Muscle layer of colon (tissue), 2 donors: Measurements from ENCODE around the gene SCFD2.

Source experiments
- H3K27ac ChIP-seq: one replicate; pipeline ENCODE4 v1.7.0; 2013; ENCODE audit warnings: low read depth, mild to moderate bottlenecking, low read length, moderate library complexity
- H3K27me3 ChIP-seq, 2 donors: one replicate each; pipeline ENCODE4 v1.7.0; 2013; ENCODE audit warnings: low read length in 2 of 2, mild to moderate bottlenecking in 2 of 2; ENCODE audit not compliant: insufficient read depth in 2 of 2, control insufficient read depth in 1 of 2
- H3K36me3 ChIP-seq: one replicate; pipeline ENCODE4 v1.7.0; 2013; ENCODE audit warnings: mild to moderate bottlenecking, low read length; ENCODE audit not compliant: insufficient read depth
- H3K4me1 ChIP-seq: one replicate; pipeline ENCODE4 v1.7.0; 2013; ENCODE audit warnings: mild to moderate bottlenecking, low read length; ENCODE audit not compliant: insufficient read depth
- H3K4me3 ChIP-seq, 2 donors: one replicate each; pipeline ENCODE4 v1.7.0; 2013; ENCODE audit warnings: low read length in 2 of 2, low read depth in 1 of 2, mild to moderate bottlenecking in 1 of 2, moderate library complexity in 1 of 2
- H3K9ac ChIP-seq: one replicate; pipeline ENCODE4 v1.7.0; 2013; ENCODE audit warnings: low read length
- H3K9me3 ChIP-seq: one replicate; pipeline ENCODE4 v1.7.0; 2013; ENCODE audit warnings: mild to moderate bottlenecking, low read length
- donor health status: abdominal sarcoma.
- donor health status: Adenocarcinoma of cecum.

The SCFD2 gene

DNA sequence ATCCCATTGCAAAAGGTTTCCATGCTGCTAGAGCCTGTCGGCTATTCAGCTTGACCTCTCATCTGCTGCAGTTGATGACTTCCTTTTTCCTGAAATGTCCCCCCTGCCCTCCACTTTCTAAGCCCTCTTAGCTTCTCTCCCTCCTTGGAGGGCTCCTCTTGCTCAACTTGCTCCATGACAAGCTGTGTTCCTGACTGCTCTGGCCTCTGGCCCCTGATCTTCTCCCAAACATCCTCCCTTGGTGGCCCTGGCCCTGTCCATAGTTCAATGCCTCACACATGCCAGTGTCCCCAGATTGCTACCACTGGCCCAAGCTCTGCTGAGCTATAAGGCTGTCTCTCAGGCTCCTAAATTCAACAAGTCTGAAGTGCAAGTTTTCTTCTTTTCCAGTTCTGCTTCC lies 474.1 kb downstream of the SCFD2 start:
- no peaks in the 10 kb centered on the region for H3K36me3 ChIP-seq
- no peaks in the 10 kb centered on the region for H3K27me3 ChIP-seq
- no peak overlapping the region for H3K9ac ChIP-seq
- H3K27ac ChIP-seq, result no peak overlapping the region
- no peaks in the 10 kb centered on the region for H3K9me3 ChIP-seq
- H3K4me3 ChIP-seq, result no peak overlapping the region
- H3K4me1 ChIP-seq, result no peaks in the 10 kb centered on the region

- Histone ChIP-seq H3K27ac (no peak overlapping the region), H3K4me1 (no peaks in the 10 kb centered on the region), H3K27me3 (no peaks in the 10 kb centered on the region), H3K36me3 (no peaks in the 10 kb centered on the region), H3K4me3 (no peak overlapping the region), H3K9me3 (no peaks in the 10 kb centered on the region), H3K9ac (no peak overlapping the region)
Measured at GRCh38 chr4:52890521-52890791, 475.4 kb downstream of the SCFD2 start.

DNA sequence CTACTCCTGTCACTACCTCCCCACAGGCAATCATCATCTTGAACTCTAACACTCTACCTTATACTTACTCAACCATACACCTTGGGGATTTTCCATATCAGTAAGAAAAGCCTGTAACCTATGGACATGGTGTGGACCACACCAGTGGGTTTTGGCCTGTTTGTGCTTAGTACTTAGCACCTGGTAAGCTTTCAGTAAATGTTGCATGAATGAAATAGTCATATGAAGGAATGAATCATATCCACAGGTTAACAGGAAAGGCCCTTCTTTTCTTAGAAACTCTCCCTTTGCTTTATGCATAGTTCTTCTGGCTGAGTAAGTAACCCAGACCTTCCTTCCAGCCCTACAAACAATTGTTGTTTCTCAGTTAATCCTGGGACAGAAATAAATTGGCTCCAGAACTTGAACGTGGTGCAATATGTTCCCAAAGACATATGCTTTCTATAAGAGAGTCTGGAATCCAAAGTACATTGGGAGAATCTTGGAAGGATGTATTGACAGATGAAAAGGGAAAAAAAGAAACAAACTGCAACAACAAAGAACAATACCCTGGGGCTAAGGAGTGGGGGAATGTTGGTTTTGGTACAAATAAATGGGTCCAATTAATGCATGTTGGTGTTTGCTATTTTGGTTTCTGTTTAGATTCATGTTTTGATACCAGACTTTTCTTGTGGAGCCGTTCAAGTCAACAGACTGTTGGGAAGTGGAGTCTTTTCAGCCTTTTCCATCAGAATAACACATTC lies 475.9 kb downstream of the SCFD2 start:
- no peaks in the 10 kb centered on the region for H3K36me3 ChIP-seq
- H3K4me1 ChIP-seq, result no peaks in the 10 kb centered on the region
- no peaks in the 10 kb centered on the region for H3K9me3 ChIP-seq
- H3K27me3 ChIP-seq, result no peaks in the 10 kb centered on the region
- H3K27ac ChIP-seq, result no peak overlapping the region
- no peak overlapping the region for H3K9ac ChIP-seq
- no peak overlapping the region for H3K4me3 ChIP-seq

DNA sequence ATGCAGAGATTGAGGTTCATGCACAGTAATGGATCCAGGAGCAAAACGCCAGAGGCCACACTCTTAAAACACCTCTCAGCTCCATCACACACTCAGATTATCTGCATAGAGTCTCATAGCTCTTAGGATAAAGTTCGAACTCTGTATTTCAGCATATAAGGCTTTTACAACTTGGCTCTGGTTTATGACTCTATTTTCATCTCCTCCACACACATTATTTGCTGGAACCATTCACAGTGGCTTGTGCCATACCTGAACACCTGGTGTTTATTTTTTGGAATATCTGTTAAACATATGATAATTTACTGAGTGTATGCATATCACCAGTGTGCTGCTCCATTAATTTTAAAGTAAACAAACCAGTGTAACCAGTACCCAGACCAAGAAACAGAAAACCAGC lies 476.5 kb downstream of the SCFD2 start:
- H3K9me3 ChIP-seq, result no peaks in the 10 kb centered on the region
- H3K27ac ChIP-seq, result no peak overlapping the region
- H3K4me3 ChIP-seq, result no peak overlapping the region
- no peaks in the 10 kb centered on the region for H3K27me3 ChIP-seq
- H3K36me3 ChIP-seq, result no peaks in the 10 kb centered on the region
- no peaks in the 10 kb centered on the region for H3K4me1 ChIP-seq
- H3K9ac ChIP-seq, result no peak overlapping the region

DNA sequence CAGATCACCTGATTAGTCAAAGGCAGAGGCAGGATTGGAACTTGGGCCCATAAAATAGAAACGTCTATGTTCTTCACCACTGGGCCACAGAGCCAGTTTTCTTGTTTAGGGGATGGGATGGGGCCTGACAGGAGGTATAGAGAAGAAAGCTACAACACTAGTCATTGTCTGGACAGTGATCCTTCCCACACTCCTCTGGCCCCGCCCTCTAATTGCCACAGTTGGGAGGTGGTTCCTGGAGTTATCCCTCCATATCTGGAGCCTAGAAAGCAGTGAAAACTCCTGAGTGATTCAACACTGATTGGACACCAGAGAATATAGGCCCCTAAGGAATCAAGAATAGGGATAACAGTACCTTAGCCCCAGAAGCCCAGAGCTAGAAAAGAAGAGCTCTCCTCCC lies 480.9 kb downstream of the SCFD2 start:
- Histone ChIP-seq H3K9ac (no peak overlapping the region), H3K27me3 (no peaks in the 10 kb centered on the region), H3K36me3 (no peaks in the 10 kb centered on the region), H3K27ac (no peak overlapping the region), H3K4me1 (no peaks in the 10 kb centered on the region), H3K9me3 (no peaks in the 10 kb centered on the region), H3K4me3 (no peak overlapping the region)

GRCh38 chr4:52883707-52884669 lies 481.9 kb downstream of the SCFD2 start:
- Histone ChIP-seq H3K4me3 (no peak overlapping the region), H3K9ac (no peak overlapping the region), H3K4me1 (no peaks in the 10 kb centered on the region)

GRCh38 chr4:52883183-52883621 lies 482.7 kb downstream of the SCFD2 start:
- H3K27ac ChIP-seq, result no peak overlapping the region
- H3K4me1 ChIP-seq, result no peaks in the 10 kb centered on the region
- H3K4me3 ChIP-seq, result no peak overlapping the region
- H3K9ac ChIP-seq, result no peak overlapping the region
- H3K27me3 ChIP-seq, result no peaks in the 10 kb centered on the region
- no peaks in the 10 kb centered on the region for H3K36me3 ChIP-seq
- no peaks in the 10 kb centered on the region for H3K9me3 ChIP-seq

More at GRCh38 chr4:52883707-52884669, 481.9 kb downstream of the SCFD2 start:
- Histone ChIP-seq H3K9me3 (no peaks in the 10 kb centered on the region), H3K27ac (no peak overlapping the region), H3K27me3 (no peaks in the 10 kb centered on the region), H3K36me3 (no peaks in the 10 kb centered on the region)

DNA sequence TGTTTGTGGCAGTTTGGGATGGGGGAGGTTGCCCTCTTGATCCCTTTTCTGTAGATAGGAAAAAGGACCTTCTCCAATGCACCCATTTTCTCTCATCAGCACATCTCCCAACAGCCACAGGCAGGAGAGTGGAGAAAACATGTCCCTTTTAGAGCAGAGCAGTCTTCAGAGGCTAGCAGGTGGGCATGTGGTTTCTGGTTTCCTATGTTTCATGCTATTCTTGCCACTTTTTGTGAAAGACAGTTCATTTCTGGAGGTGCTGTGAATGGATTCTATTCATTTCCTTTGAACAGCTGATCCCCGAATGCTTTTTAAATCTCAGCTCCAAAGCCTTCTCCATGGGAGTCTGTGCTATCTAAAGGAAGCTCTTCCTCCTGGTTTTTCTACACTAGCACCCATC lies 484.9 kb downstream of the SCFD2 start:
- Histone ChIP-seq H3K9me3 (no peaks in the 10 kb centered on the region), H3K36me3 (no peaks in the 10 kb centered on the region), H3K27me3 (no peaks in the 10 kb centered on the region), H3K27ac (no peak overlapping the region), H3K9ac (no peak overlapping the region), H3K4me3 (no peak overlapping the region), H3K4me1 (no peaks in the 10 kb centered on the region)

DNA sequence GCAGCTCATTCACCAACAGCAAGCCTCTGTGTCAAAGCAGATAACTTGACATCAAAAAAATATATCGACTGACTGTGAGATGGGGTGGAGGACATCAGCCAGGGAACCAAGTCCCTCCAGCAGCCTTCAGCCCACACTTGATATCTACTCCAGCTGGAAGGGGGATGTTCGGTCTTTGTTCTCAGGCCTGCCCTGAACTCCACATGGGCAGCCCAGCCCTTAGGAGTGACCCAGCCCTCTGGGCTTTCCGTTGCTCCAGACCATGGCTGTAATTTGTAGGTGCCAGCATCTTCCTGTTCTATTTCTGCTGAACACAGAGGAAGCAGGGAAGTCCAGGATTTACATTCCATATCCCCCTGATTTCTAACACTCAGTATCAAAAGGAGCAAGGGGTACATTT lies 486.4 kb downstream of the SCFD2 start:
- Histone ChIP-seq H3K36me3 (no peaks in the 10 kb centered on the region), H3K27me3 (no peaks in the 10 kb centered on the region), H3K9ac (no peak overlapping the region), H3K4me3 (no peak overlapping the region), H3K27ac (no peak overlapping the region), H3K4me1 (no peaks in the 10 kb centered on the region), H3K9me3 (no peaks in the 10 kb centered on the region)

GRCh38 chr4:52877694-52878093 lies 488.2 kb downstream of the SCFD2 start:
- H3K4me3 ChIP-seq, result no peak overlapping the region
- no peaks in the 10 kb centered on the region for H3K9me3 ChIP-seq
- H3K36me3 ChIP-seq, result no peaks in the 10 kb centered on the region
- no peaks in the 10 kb centered on the region for H3K4me1 ChIP-seq
- H3K27ac ChIP-seq, result no peak overlapping the region
- no peaks in the 10 kb centered on the region for H3K27me3 ChIP-seq
- no peak overlapping the region for H3K9ac ChIP-seq

- no peak overlapping the region for H3K27ac ChIP-seq
- no peaks in the 10 kb centered on the region for H3K36me3 ChIP-seq
Measured at GRCh38 chr4:52877036-52877435, 488.8 kb downstream of the SCFD2 start.

More at GRCh38 chr4:52877036-52877435, 488.8 kb downstream of the SCFD2 start:
- H3K9ac ChIP-seq, result no peak overlapping the region
- no peaks in the 10 kb centered on the region for H3K27me3 ChIP-seq
- H3K4me1 ChIP-seq, result no peaks in the 10 kb centered on the region
- no peaks in the 10 kb centered on the region for H3K9me3 ChIP-seq
- no peak overlapping the region for H3K4me3 ChIP-seq
